GM18511 (cell line): ENCODE measurements around the gene GABBR2.
"Not testable (repeated sequence)": the region's sequence is repeated elsewhere in the genome, so short reads cannot be mapped to it uniquely, and the experiment has no call there.

Experiments
- ATAC-seq: cut with Tn5 transposase; IDR thresholded peaks from one replicate; pipeline ENCODE4 v1.9.1; 2021; ENCODE audit warnings: mild to moderate bottlenecking, moderate library complexity; ENCODE audit not compliant: unreplicated experiment

GABBR2 gene

GRCh38 chr9:98311541-98311940 lies 397.2 kb downstream of the GABBR2 start:
- ATAC-seq, result no peak

GRCh38 chr9:98310752-98311392 lies 397.9 kb downstream of the GABBR2 start:
- ATAC-seq, result no peak

- no peak for ATAC-seq
Measured at GRCh38 chr9:98306384-98307145, 402.2 kb downstream of the GABBR2 start.

- ATAC-seq, result no peak
Measured at GRCh38 chr9:98304381-98304780, 404.4 kb downstream of the GABBR2 start.

- ATAC-seq, result no peak
Measured at GRCh38 chr9:98303633-98304125, 405.1 kb downstream of the GABBR2 start.

- no peak for ATAC-seq
Measured at GRCh38 chr9:98302938-98303632, 405.6 kb downstream of the GABBR2 start.

GRCh38 chr9:98302150-98302549 lies 406.6 kb downstream of the GABBR2 start:
- ATAC-seq, result no peak

- ATAC-seq, result no peak
Measured at GRCh38 chr9:98300611-98301010, 408.1 kb downstream of the GABBR2 start.

GRCh38 chr9:98298476-98298875 lies 410.3 kb downstream of the GABBR2 start:
- ATAC-seq, result no peak

- ATAC-seq, result no peak
Measured at GRCh38 chr9:98295824-98296223, 412.9 kb downstream of the GABBR2 start.

GRCh38 chr9:98291820-98292219 lies 416.9 kb downstream of the GABBR2 start:
- ATAC-seq, result no peak

- ATAC-seq, result no peak
Measured at GRCh38 chr9:98290411-98290810, 418.3 kb downstream of the GABBR2 start.

- ATAC-seq, result no peak
Measured at GRCh38 chr9:98289614-98290201, 419.0 kb downstream of the GABBR2 start.

GRCh38 chr9:98288881-98289280 lies 419.9 kb downstream of the GABBR2 start:
- ATAC-seq, result no peak

GRCh38 chr9:98287384-98287783 lies 421.4 kb downstream of the GABBR2 start:
- no peak for ATAC-seq

- ATAC-seq, result no peak
Measured at GRCh38 chr9:98285446-98285845, 423.3 kb downstream of the GABBR2 start.

- no peak for ATAC-seq
Measured at GRCh38 chr9:98284754-98285153, 424.0 kb downstream of the GABBR2 start.

GRCh38 chr9:98283143-98283542 lies 425.6 kb downstream of the GABBR2 start:
- ATAC-seq, result not testable (repeated sequence)

GRCh38 chr9:98281281-98281680 lies 427.5 kb downstream of the GABBR2 start:
- ATAC-seq, result no peak

- no peak for ATAC-seq
Measured at GRCh38 chr9:98280574-98280973, 428.2 kb downstream of the GABBR2 start.

GRCh38 chr9:98280162-98280561 lies 428.6 kb downstream of the GABBR2 start:
- ATAC-seq, result no peak
